Hematopoietic multipotent progenitor cell treated with erythropoietin and hydrocortisone succinate and interleukin-3 and kit ligand, for 8 days (in vitro differentiated cells): Measurements from ENCODE around the gene CD2AP.
"Not testable (repeated sequence)": the region's sequence is repeated elsewhere in the genome, so short reads cannot be mapped to it uniquely, and the experiment has no call there.

Experiments
- DNase-seq: peaks from one replicate; pipeline ENCODE4 v3.0.0-alpha.2; 2015

CD2AP gene

GRCh38 chr6:47465117-47465516 lies 12.5 kb upstream of the CD2AP start:
- no peak for DNase-seq

GRCh38 chr6:47471911-47472310 lies 5.7 kb upstream of the CD2AP start:
- no peak for DNase-seq

- DNase-seq, result no peak
Measured at GRCh38 chr6:47473791-47474346, 3.7 kb upstream of the CD2AP start.

GRCh38 chr6:47475319-47475816 lies 2.2 kb upstream of the CD2AP start:
- DNase-seq, result no peak

- DNase-seq, result peak; percentile 45
Measured at GRCh38 chr6:47476781-47477496, 650 bp upstream of the CD2AP start.

GRCh38 chr6:47478233-47479139 lies 897 bp downstream of the CD2AP start:
- DNase-seq, result peak; percentile 65

GRCh38 chr6:47479140-47479508 lies 1.5 kb downstream of the CD2AP start:
- DNase-seq, result peak; percentile 30

- DNase-seq, result no peak
Measured at GRCh38 chr6:47479874-47480273, 2.3 kb downstream of the CD2AP start.

GRCh38 chr6:47481213-47481612 lies 3.6 kb downstream of the CD2AP start:
- not testable (repeated sequence) for DNase-seq

GRCh38 chr6:47481806-47482205 lies 4.2 kb downstream of the CD2AP start:
- no peak for DNase-seq

GRCh38 chr6:47483516-47483852 lies 5.9 kb downstream of the CD2AP start:
- DNase-seq, result no peak

GRCh38 chr6:47483853-47484546 lies 6.4 kb downstream of the CD2AP start:
- DNase-seq, result no peak

- no peak for DNase-seq
Measured at GRCh38 chr6:47484616-47485015, 7.0 kb downstream of the CD2AP start.

GRCh38 chr6:47485083-47485482 lies 7.5 kb downstream of the CD2AP start:
- DNase-seq, result no peak

- DNase-seq, result no peak
Measured at GRCh38 chr6:47485491-47486135, 8.0 kb downstream of the CD2AP start.

GRCh38 chr6:47489995-47490394 lies 12.4 kb downstream of the CD2AP start:
- no peak for DNase-seq

GRCh38 chr6:47490676-47491075 lies 13.1 kb downstream of the CD2AP start:
- DNase-seq, result peak; percentile 39

GRCh38 chr6:47492355-47492754 lies 14.8 kb downstream of the CD2AP start:
- no peak for DNase-seq

GRCh38 chr6:47495207-47495606 lies 17.6 kb downstream of the CD2AP start:
- DNase-seq, result no peak

- no peak for DNase-seq
Measured at GRCh38 chr6:47495954-47496545, 18.5 kb downstream of the CD2AP start.

- no peak for DNase-seq
Measured at GRCh38 chr6:47496935-47497579, 19.5 kb downstream of the CD2AP start.

GRCh38 chr6:47502920-47503319 lies 25.3 kb downstream of the CD2AP start:
- no peak for DNase-seq
